Lung microvascular endothelial cell (primary cell): ENCODE data around the gene CYP2C19. TPM values are rescaled to one million over a fixed set of nuclear protein-coding genes. Genes with fewer than 3 reads are reported as not detected.
"Not testable (repeated sequence)": the region's sequence is repeated elsewhere in the genome, so short reads cannot be mapped to it uniquely, and the experiment has no call there.

ENCODE experiments used
- DNase-seq, 2 donors: peaks; one replicate each; pipeline versions ENCODE4 v3.0.0 to v3.0.0-alpha.2; 2010; ENCODE audit warnings: low read depth in 2 of 2
- total RNA-seq: library from RNA; depleted of rRNA; stranded (reverse); fragments of >200 nt; gene quantifications from 2 replicates; pipeline ENCODE4 v1.2.1, GENCODE V29; 2014

The CYP2C19 gene
- not detected in 2 replicates for total RNA-seq

- DNase-seq = no peak
Observed at GRCh38 chr10:94762393-94762792, at the start of gene CYP2C19. TSS of gene CYP2C19 (plus strand) at chr10:94762681. CDS start at chr10:94762706, 25 bp downstream.

DNA sequence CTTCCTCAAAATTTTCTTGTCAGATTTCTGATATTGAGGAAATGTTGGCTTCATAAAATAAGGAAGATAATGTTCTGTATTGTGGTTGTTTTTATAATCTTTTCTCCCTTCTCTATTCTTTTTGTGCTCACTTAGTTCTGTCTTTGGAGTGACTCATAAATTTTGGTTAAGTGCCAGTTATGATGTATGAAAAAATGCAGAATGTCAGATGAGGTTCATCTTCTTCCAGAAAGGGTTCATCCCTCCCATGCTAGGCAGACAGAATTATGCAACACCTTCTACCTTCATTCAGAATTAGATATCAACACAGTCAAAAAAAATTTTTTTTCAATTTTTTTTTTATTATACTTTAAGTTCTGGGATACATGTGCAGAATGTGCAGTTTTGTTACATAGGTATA is 36.6 kb upstream of the CYP2C19 start:
- no peak for DNase-seq

- no peak for DNase-seq
Observed at GRCh38 chr10:94735197-94735596, 27.3 kb upstream of the CYP2C19 start.

DNA sequence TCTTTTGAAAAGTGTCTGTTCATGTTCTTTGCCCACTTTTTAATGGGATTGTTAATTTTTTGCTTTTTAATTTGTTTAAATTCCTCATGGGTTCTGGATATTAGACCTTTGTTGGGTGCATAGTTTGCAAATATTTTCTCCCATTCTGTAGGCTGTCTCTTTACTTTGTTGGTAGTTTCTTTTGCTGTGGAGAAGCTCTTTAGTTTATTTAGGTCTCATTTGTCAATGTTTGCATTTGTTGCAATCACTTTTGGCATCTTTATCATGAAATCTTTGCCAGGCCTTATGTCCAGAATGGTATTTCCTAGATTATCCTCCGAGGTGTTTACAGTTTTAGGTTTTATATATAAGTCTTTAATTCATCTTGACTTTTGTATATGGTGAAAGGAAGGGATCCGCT is 23.9 kb upstream of the CYP2C19 start:
- no peak for DNase-seq

- no peak for DNase-seq
Observed at GRCh38 chr10:94747137-94747536, 15.3 kb upstream of the CYP2C19 start.

GRCh38 chr10:94747838-94748237 is 14.6 kb upstream of the CYP2C19 start:
- DNase-seq = no peak

DNA sequence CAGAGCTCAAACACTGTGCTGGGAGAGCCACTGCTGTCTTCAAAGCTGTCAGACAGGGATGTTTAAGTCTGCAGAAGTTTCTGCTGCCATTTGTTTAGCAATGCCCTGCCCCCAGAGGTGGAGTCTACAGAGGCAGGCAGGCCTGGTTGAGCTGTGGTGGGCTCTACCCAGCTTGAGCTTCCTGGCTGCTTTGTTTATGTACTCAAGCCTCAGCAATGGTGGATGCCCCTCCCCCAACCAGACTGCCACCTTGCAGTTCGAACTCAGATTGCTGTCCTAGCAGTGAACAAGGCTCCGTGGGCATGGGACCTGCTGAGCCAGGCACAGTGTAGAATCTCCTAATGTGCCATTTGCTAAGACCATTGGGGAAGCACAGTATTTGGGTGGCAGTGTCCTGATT is 4.6 kb upstream of the CYP2C19 start:
- no peak for DNase-seq

- no peak for DNase-seq
Observed at GRCh38 chr10:94760586-94761178, 1.8 kb upstream of the CYP2C19 start.

- not testable (repeated sequence) for DNase-seq
Observed at GRCh38 chr10:94775425-94775824, 12.9 kb downstream of the CYP2C19 start.

DNA sequence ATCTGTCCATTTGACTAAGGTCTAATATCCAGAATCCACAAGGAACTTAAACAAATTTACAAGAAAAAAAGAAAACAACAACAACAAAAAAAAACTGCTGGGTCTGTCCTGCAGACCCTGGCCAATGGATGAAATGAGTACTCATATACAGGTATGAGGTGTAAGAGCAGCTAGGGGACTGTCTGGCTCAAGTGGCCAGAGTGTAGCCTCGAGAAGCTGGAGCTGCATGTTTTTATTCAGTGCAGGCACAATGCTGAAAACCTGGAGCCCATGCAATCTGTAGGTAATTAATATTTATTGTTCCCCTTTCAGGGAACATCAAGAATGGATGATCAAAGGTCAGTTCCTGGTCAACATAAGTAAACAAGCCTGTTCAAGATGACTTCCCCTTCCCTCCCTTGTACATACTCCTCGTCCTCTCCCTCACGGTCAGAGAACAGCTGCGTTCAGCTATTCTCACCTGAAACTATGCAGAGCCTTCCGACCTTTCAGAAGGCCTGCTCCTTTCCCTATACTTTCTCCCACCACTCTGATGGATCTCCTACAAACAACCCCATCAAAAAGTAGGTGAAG is 15.5 kb downstream of the CYP2C19 start:
- no peak for DNase-seq

DNA sequence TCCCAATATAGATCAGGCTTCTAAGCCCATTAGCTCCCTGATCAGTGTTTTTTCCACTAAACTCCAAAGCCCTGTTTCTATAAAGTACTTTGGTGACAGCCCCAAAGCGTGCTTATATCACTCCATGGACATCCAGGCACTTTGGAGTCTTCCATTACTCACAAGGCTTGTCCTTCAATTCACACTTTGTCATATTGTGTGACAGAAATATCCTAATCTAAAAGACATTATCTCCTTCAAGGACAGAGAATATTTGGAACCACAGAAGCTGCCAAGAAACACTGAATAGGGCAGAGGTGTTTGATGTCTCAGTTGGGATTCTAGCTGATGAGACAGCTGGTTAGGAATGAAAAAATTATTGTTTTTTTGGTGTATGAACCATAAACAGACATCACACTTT is 18.4 kb downstream of the CYP2C19 start:
- no peak for DNase-seq

GRCh38 chr10:94784256-94784655 is 21.8 kb downstream of the CYP2C19 start:
- no peak for DNase-seq

DNA sequence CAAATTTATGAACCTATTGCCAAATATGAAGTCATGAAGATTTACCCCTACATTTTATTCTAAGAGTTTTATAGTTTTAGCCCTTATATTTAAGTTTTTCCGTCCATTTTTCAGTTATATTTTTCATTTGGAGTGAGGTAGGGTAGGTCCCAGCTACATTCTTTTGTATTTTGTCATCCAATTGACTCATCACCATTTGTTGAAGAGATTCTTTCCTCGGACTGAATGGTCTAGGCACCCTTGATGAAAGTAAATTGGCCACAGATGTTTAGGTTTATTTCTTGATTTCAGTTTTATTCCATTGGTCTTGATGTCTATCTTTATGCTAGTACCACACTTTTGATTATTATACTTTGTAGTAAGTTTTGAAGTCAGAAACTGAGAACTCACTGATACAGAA is 22.7 kb downstream of the CYP2C19 start:
- DNase-seq = no peak

DNA sequence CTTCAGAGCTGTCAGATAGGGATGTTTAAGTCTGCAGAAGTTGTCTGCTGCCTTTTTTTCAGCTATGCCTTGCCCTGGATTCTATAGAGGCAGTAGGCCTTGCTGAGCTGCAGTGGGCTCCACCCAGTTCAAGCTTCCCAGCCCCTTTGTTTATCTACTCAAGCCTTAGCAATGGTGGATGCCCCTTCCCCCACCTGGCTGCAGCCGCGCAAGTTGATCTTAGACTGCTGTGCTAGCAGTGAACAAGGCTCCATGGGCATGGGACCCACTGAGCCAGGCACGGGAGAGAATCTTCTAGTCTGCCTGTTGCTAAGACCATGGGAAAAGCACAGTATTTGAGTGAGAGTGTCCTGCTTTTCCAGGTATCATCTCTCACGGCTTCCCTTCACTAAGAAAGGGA is 38.1 kb downstream of the CYP2C19 start:
- DNase-seq = not testable (repeated sequence)

- no peak for DNase-seq
Observed at GRCh38 chr10:94803307-94803706, 40.8 kb downstream of the CYP2C19 start.

DNA sequence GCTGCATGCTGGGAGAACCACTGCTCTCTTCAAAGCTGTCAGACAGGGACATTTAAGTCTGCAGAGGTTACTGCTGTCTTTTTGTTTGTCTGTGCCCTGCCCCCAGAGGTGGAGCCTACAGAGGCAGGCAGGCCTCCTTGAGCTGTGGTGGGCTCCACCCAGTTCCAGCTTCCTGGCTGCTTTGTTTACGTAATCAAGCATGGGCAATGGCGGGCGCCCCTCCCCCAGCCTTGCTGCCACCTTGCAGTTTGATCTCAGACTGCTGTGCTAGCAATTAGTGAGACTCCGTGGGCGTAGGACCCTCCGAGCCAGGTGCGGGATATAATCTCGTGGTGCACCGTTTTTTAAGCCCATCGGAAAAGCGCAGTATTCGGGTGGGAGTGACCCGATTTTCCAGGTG is 67.5 kb downstream of the CYP2C19 start:
- DNase-seq = not testable (repeated sequence)

GRCh38 chr10:94846204-94846603 is 83.7 kb downstream of the CYP2C19 start:
- DNase-seq = no peak

GRCh38 chr10:94850766-94851165 is 88.3 kb downstream of the CYP2C19 start:
- DNase-seq = no peak

DNA sequence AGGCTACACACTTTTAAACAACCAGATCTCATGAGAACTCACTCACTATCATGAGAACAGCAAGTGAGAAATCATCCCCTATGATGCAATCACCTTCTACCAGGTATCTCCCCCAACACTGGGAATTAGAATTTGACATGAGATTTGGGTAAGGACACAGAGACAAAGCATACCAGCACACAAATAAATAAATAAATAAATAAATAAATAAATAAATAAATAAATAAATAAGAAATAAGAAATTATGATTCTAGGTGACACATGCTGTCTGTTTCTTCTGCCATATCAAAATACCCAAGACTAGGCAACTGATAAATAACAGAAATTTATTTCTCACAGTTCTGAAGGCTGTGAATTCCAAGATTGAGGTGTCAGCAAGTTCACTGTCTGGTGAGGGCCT is 88.8 kb downstream of the CYP2C19 start:
- no peak for DNase-seq

- DNase-seq = no peak
Observed at GRCh38 chr10:94852438-94852837, 90.0 kb downstream of the CYP2C19 start.

DNA sequence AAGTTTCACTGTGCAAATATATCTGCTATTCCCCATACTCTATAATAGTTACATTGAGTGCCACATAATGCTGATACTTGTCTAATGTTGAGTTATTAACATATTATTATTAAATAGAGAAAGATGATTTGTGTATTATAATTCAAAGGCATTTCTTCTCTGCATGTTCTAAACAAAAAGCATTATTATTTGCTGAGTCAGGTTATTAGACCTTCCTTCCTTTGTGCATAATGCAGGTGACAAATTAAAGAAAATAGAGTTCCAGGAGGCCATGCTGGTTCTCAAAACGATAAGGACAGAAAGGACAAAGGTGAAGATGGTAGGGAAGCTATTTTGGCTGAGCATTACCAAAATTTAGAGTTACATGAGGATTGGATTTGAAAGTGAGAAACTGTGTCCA is 90.6 kb downstream of the CYP2C19 start:
- no peak for DNase-seq

- DNase-seq = no peak
Observed at GRCh38 chr10:94858005-94858404, 95.5 kb downstream of the CYP2C19 start.

DNA sequence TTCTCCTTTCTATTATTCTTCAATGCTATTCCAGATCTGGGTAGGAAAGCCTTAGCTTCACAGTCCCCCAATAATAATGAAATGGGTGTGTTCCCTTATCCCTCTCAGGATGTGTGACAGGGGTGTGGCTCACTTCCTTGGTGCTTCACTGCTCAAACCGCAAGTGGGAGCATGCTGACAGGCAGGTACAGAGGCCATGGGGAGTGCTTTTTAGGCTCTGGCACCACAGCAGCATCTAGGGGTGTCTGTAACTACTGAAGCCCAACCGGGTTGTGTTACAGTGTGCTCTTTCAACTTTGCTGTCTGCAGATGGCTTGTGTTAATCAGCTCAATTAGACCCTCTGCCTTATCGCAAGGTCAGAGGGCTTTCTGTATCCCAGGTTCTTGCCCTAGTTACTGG is 96.6 kb downstream of the CYP2C19 start:
- no peak for DNase-seq

GRCh38 chr10:94878649-94879048 is 116.2 kb downstream of the CYP2C19 start:
- no peak for DNase-seq
